GM23248 (cell line): Measurements from ENCODE around the gene FN1.

Experiments
- EZH2 ChIP-seq: fragments of 200-600 bp; sonication (generic); IDR thresholded peaks from 2 replicates; pipeline ENCODE4 v1.6.1; 2018; ENCODE audit warnings: antibody characterized with exemption, mild to moderate bottlenecking; ENCODE audit not compliant: insufficient read depth, poor library complexity, severe bottlenecking
- EZH2phosphoT487 ChIP-seq: fragments of 200-600 bp; sonication (generic); IDR thresholded peaks from 2 replicates; pipeline ENCODE4 v1.6.1; 2018; ENCODE audit warnings: antibody characterized with exemption, moderate library complexity, mild to moderate bottlenecking, low read depth; ENCODE audit not compliant: insufficient read depth

GRCh38 chr2:215427585-215427984 lies 8.3 kb downstream of the FN1 start:
- TF ChIP-seq EZH2 (no peak), EZH2phosphoT487 (no peak)
